ENCODE results near the gene TNNI2.

DNA sequence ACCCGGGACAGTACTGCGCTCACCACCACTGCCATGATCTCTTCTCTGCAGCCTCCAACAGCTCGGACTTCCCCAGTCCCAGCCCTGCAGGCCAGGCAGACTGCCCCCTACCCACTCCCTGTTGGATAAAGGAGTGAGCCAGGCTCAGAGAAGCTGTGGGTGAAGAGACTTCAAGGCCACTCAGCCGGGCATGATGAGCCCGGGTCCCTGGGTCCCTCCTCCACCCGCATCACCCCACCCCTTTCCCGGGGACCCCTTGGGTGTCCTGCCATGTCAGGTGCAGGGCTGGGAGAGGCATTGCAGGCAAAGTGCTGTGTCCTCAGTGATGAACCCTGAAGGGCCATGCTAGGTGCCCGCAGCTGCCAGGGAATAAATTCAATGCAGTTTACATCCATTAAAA is 28.6 kb downstream of the TNNI2 start:
- no peak for TF ChIP-seq CTCF (IDR thresholded peaks at IDR 0.05)
- no peak for TF ChIP-seq POLR2A (IDR thresholded peaks at IDR 0.05; ENCODE audit: low read depth)
- no peak for TF ChIP-seq POLR2AphosphoS5 (IDR thresholded peaks at IDR 0.05)

Data from esophagus muscularis mucosa (tissue), 3 donors.